HEK293 (cell line): ENCODE results near the gene SMTN.

Experiments used
- CTCF ChIA-PET: fragments of 350-600 bp; formaldehyde crosslinking; extraction: SDS; loops from one replicate; lab custom pipeline; 2021; ENCODE audit warnings: antibody characterized with exemption; lab: Yijun Ruan, JAX
- POLR2A ChIA-PET: fragments of 300-600 bp; formaldehyde crosslinking; extraction: SDS; loops from one replicate; lab custom pipeline; 2020; ENCODE audit warnings: antibody characterized with exemption, inconsistent platforms; lab: Yijun Ruan, JAX
- H3K27ac ChIP-seq: fragments of 200-500 bp; sonication (Bioruptor generic); 2 replicates; pipeline ENCODE4 v1.5.1; 2014; ENCODE audit warnings: low read depth, low read length, control low read depth, inconsistent platforms; ENCODE audit errors: extremely low read depth
- H3K36me3 ChIP-seq, 2 experiments: fragments of 200-500 bp in 1 of 2; sonication (Bioruptor generic) in 1 of 2; 1 replicate in 1 of 2; 2 replicates in 1 of 2; pipeline ENCODE4 v1.5.1; 2014 to 2017; ENCODE audit warnings: inconsistent platforms in 2 of 2, low read length in 2 of 2; ENCODE audit not compliant: control insufficient read depth in 2 of 2, insufficient read depth in 1 of 2
- H3K4me1 ChIP-seq: fragments of 200-500 bp; sonication (Bioruptor generic); 2 replicates; pipeline ENCODE4 v1.5.1; 2014; ENCODE audit warnings: mild to moderate bottlenecking, low read length, inconsistent platforms; ENCODE audit not compliant: control insufficient read depth, insufficient read depth
- H3K4me3 ChIP-seq: 2 replicates; pipeline ENCODE4 v1.5.1; 2011; ENCODE audit warnings: low read depth, mild to moderate bottlenecking, control low read depth, low read length, moderate library complexity
- H3K9me3 ChIP-seq: fragments of 200-500 bp; sonication (Bioruptor generic); 2 replicates; pipeline ENCODE4 v1.5.1; 2014; ENCODE audit warnings: low read depth, low read length, inconsistent platforms; ENCODE audit not compliant: control insufficient read depth, insufficient read depth
- FEZF1 ChIP-seq: fragments of 450-650 bp; formaldehyde crosslinking; IDR thresholded peaks from 2 replicates; pipeline ENCODE4 v1.5.1; 2016; ENCODE audit warnings: missing biosample characterization, missing genetic modification characterization
- HOXD13 ChIP-seq: sonication (generic); formaldehyde crosslinking; IDR thresholded peaks from 2 replicates; pipeline ENCODE4 v1.8.0; 2022; ENCODE audit warnings: missing genetic modification reagents, borderline replicate concordance
- KLF1 ChIP-seq: fragments of 450-650 bp; formaldehyde crosslinking; IDR thresholded peaks from 2 replicates; pipeline ENCODE4 v1.5.1; 2016; ENCODE audit warnings: missing biosample characterization, missing genetic modification characterization
- RBAK ChIP-seq: fragments of 450-650 bp; formaldehyde crosslinking; IDR thresholded peaks from 2 replicates; pipeline ENCODE4 v1.5.1; 2016; ENCODE audit warnings: missing biosample characterization, missing genetic modification characterization
- SCRT2 ChIP-seq: fragments of 450-650 bp; formaldehyde crosslinking; IDR thresholded peaks from 2 replicates; pipeline ENCODE4 v1.5.1; 2016; ENCODE audit warnings: missing biosample characterization, missing genetic modification characterization
- WT1 ChIP-seq: fragments of 450-650 bp; formaldehyde crosslinking; IDR thresholded peaks from 2 replicates; pipeline ENCODE4 v1.5.1; 2016; ENCODE audit warnings: missing biosample characterization, missing genetic modification characterization
- ZBTB1 ChIP-seq: fragments of 450-650 bp; formaldehyde crosslinking; IDR thresholded peaks from 2 replicates; pipeline ENCODE4 v1.5.1; 2016; ENCODE audit warnings: missing biosample characterization, missing genetic modification characterization
- ZBTB48 ChIP-seq: fragments of 450-650 bp; formaldehyde crosslinking; IDR thresholded peaks from 2 replicates; pipeline ENCODE4 v1.5.1; 2016; ENCODE audit warnings: missing biosample characterization, missing genetic modification characterization
- ZNF112 ChIP-seq: fragments of 450-650 bp; formaldehyde crosslinking; IDR thresholded peaks from 2 replicates; pipeline ENCODE4 v1.5.0; 2017; ENCODE audit warnings: missing biosample characterization, missing genetic modification characterization
- ZNF140 ChIP-seq: fragments of 450-650 bp; formaldehyde crosslinking; IDR thresholded peaks from 2 replicates; pipeline ENCODE4 v1.5.1; 2016; ENCODE audit warnings: missing biosample characterization, missing genetic modification characterization
- ZNF394 ChIP-seq: fragments of 450-650 bp; formaldehyde crosslinking; IDR thresholded peaks from 2 replicates; pipeline ENCODE4 v1.5.1; 2016; ENCODE audit warnings: missing biosample characterization, missing genetic modification characterization, mild to moderate bottlenecking, moderate library complexity, borderline replicate concordance
- ZNF521 ChIP-seq: fragments of 450-650 bp; formaldehyde crosslinking; IDR thresholded peaks from 2 replicates; pipeline ENCODE4 v1.5.1; 2017; ENCODE audit warnings: missing biosample characterization, mild to moderate bottlenecking, missing genetic modification characterization
- ZNF707 ChIP-seq: fragments of 450-650 bp; formaldehyde crosslinking; IDR thresholded peaks from 2 replicates; pipeline ENCODE4 v1.5.1; 2016; ENCODE audit warnings: missing biosample characterization, missing genetic modification characterization
- TF ChIP-seq, protein P1 (sequence below): fragments of 450-650 bp; formaldehyde crosslinking; IDR thresholded peaks from 2 replicates; pipeline ENCODE4 v1.5.1; 2017; ENCODE audit warnings: missing biosample characterization, missing genetic modification characterization
- TF ChIP-seq, protein P2 (sequence below): fragments of 450-650 bp; formaldehyde crosslinking; IDR thresholded peaks from 2 replicates; pipeline ENCODE4 v1.5.1; 2017; ENCODE audit warnings: missing biosample characterization, mild to moderate bottlenecking, missing genetic modification characterization, moderate library complexity
- TF ChIP-seq, protein P3 (sequence below): fragments of 450-650 bp; formaldehyde crosslinking; IDR thresholded peaks from 2 replicates; pipeline ENCODE4 v1.5.1; 2016; ENCODE audit warnings: missing biosample characterization, missing genetic modification characterization
- TF ChIP-seq, protein P4 (sequence below): fragments of 450-650 bp; formaldehyde crosslinking; IDR thresholded peaks from 2 replicates; pipeline ENCODE4 v1.5.1; 2017; ENCODE audit warnings: missing biosample characterization, missing genetic modification characterization
- TF ChIP-seq, protein P5 (sequence below): fragments of 450-650 bp; formaldehyde crosslinking; IDR thresholded peaks from 2 replicates; pipeline ENCODE4 v1.5.1; 2016; ENCODE audit warnings: missing biosample characterization, missing genetic modification characterization

The SMTN gene

DNA sequence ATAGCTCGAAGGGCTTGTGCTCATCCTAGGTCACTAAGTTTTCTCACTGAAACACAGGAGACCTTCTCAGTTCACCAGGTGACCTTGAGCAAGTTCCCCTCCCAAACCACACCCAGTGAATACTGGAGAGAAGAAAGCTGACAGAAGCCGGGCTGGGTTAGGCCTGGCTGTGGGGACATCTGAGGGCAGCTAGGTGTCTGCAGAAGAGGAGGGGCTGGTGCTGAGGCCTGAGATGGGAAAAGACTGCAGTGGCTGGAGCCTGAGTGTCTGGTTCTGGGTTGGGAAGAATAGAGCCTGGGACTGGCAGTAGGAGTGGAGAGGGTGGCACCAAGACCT, 41.0 kb downstream of the SMTN start:
- CTCF ChIA-PET: interaction anchor here (0.7 to 1.3 kb wide), 5 partner anchors 14 to 1816 kb away, joined by 3 to 5 read pairs (median 3); partner anchors contain the start of gene SELENOM

DNA sequence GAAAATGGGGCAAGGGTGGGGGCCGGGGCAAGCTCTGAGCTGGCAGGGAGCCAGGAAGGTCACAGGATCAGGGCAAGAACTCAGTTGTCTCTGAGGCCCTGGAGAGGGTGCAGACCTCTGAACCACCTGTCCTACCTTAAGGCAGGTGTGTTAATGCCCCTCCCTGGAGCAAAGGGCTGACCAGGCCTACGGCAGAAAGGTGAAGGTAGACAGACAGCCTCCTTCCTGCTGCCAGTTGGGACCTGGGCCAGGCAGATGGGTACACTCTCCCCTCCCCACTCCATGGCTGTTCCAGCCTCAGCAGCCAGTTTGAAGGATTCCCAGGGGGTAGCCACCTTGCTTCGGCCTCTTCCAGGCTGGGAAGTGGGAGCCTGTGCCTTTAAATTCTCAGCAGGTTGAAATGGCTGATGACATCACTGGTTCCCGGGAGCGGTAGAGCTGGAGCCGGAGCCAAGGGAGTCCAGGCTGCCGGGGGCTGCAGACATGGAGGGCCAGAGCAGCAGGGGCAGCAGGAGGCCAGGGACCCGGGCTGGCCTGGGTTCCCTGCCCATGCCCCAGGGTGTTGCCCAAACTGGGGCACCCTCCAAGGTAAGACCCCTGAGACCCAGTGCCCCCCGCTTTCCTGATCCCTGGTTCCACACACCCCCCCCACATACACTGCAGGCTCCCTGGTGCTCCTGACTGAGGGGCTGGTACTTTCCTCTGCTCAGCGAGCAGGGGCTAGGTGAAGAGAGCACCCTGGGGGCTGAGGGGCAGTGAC, 41.6 kb downstream of the SMTN start, which contains the start of gene INPP5J:
Gene INPP5J, plus strand, starts transcription at position 435 of the 760 bp plus-strand sequence. Its CDS starts 49 bp downstream, at position 484.
- CTCF ChIA-PET: interaction anchor here (1.2 to 1.3 kb wide), 3 partner anchors 15 to 28 kb away, joined by 3 to 5 read pairs (median 4); partner anchors contain the start of gene SELENOM
- Histone ChIP-seq H3K36me3 (no peaks in the 10 kb centered on the region), H3K27ac (no peak within 1 kb of the TSS; the same call in 1 of the 2 replicates)
- TF ChIP-seq ZBTB48 (tag by site-specific recombination) (peak; percentile 97), FEZF1 (tag by site-specific recombination) (no peak), ZNF394 (no peak), ZNF112 (no peak), ZNF707 (tag by site-specific recombination) (no peak), WT1 (tag by site-specific recombination) (no peak), ZNF140 (tag by site-specific recombination) (no peak), SCRT2 (tag by site-specific recombination) (no peak), HOXD13 (CRISPR knock-in tag) (no peak), RBAK (tag by site-specific recombination) (no peak)
- TF ChIP-seq, protein P1, sequence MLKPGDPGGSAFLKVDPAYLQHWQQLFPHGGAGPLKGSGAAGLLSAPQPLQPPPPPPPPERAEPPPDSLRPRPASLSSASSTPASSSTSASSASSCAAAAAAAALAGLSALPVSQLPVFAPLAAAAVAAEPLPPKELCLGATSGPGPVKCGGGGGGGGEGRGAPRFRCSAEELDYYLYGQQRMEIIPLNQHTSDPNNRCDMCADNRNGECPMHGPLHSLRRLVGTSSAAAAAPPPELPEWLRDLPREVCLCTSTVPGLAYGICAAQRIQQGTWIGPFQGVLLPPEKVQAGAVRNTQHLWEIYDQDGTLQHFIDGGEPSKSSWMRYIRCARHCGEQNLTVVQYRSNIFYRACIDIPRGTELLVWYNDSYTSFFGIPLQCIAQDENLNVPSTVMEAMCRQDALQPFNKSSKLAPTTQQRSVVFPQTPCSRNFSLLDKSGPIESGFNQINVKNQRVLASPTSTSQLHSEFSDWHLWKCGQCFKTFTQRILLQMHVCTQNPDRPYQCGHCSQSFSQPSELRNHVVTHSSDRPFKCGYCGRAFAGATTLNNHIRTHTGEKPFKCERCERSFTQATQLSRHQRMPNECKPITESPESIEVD (tag by site-specific recombination): no peak
- TF ChIP-seq, protein P2, sequence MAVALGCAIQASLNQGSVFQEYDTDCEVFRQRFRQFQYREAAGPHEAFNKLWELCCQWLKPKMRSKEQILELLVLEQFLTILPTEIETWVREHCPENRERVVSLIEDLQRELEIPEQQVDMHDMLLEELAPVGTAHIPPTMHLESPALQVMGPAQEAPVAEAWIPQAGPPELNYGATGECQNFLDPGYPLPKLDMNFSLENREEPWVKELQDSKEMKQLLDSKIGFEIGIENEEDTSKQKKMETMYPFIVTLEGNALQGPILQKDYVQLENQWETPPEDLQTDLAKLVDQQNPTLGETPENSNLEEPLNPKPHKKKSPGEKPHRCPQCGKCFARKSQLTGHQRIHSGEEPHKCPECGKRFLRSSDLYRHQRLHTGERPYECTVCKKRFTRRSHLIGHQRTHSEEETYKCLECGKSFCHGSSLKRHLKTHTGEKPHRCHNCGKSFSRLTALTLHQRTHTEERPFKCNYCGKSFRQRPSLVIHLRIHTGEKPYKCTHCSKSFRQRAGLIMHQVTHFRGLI: no peak
- TF ChIP-seq, protein P3, sequence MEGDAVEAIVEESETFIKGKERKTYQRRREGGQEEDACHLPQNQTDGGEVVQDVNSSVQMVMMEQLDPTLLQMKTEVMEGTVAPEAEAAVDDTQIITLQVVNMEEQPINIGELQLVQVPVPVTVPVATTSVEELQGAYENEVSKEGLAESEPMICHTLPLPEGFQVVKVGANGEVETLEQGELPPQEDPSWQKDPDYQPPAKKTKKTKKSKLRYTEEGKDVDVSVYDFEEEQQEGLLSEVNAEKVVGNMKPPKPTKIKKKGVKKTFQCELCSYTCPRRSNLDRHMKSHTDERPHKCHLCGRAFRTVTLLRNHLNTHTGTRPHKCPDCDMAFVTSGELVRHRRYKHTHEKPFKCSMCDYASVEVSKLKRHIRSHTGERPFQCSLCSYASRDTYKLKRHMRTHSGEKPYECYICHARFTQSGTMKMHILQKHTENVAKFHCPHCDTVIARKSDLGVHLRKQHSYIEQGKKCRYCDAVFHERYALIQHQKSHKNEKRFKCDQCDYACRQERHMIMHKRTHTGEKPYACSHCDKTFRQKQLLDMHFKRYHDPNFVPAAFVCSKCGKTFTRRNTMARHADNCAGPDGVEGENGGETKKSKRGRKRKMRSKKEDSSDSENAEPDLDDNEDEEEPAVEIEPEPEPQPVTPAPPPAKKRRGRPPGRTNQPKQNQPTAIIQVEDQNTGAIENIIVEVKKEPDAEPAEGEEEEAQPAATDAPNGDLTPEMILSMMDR (tag by site-specific recombination): no peak
- TF ChIP-seq, protein P4, sequence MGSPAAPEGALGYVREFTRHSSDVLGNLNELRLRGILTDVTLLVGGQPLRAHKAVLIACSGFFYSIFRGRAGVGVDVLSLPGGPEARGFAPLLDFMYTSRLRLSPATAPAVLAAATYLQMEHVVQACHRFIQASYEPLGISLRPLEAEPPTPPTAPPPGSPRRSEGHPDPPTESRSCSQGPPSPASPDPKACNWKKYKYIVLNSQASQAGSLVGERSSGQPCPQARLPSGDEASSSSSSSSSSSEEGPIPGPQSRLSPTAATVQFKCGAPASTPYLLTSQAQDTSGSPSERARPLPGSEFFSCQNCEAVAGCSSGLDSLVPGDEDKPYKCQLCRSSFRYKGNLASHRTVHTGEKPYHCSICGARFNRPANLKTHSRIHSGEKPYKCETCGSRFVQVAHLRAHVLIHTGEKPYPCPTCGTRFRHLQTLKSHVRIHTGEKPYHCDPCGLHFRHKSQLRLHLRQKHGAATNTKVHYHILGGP (tag by site-specific recombination): no peak

More for the DNA sequence above, 41.0 kb downstream of the SMTN start:
- TF ChIP-seq KLF1 (tag by site-specific recombination) (peak; percentile 56; the same call in 1 of the 2 replicates), ZBTB1 (tag by site-specific recombination) (no peak), ZNF521 (tag by site-specific recombination) (no peak)
- TF ChIP-seq, protein P5, sequence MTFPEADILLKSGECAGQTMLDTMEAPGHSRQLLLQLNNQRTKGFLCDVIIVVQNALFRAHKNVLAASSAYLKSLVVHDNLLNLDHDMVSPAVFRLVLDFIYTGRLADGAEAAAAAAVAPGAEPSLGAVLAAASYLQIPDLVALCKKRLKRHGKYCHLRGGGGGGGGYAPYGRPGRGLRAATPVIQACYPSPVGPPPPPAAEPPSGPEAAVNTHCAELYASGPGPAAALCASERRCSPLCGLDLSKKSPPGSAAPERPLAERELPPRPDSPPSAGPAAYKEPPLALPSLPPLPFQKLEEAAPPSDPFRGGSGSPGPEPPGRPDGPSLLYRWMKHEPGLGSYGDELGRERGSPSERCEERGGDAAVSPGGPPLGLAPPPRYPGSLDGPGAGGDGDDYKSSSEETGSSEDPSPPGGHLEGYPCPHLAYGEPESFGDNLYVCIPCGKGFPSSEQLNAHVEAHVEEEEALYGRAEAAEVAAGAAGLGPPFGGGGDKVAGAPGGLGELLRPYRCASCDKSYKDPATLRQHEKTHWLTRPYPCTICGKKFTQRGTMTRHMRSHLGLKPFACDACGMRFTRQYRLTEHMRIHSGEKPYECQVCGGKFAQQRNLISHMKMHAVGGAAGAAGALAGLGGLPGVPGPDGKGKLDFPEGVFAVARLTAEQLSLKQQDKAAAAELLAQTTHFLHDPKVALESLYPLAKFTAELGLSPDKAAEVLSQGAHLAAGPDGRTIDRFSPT (tag by site-specific recombination): 0 out of 2 replicates have a peak, but pooled peaks have one; percentile 40
- Histone ChIP-seq H3K4me3 (no peak overlapping the region), H3K9me3 (no peaks in the 10 kb centered on the region), H3K36me3 (no peaks in the 10 kb centered on the region), H3K27ac (no peak overlapping the region; the same call in 1 of the 2 replicates), H3K4me1 (0 out of 2 replicates have a peak, but pooled peaks cover 2% of the 10 kb centered on the region)
- POLR2A ChIA-PET: interaction anchor here (0.6 to 1.5 kb wide), 7 partner anchors 14 to 698 kb away, joined by 3 to 7 read pairs (median 5); partner anchors contain the start of genes LIMK2, MORC2, RNF185 and SELENOM

More for the DNA sequence above, 41.6 kb downstream of the SMTN start, which contains the start of gene INPP5J:
- POLR2A ChIA-PET: interaction anchor here (0.6 to 1.5 kb wide), 7 partner anchors 13 to 699 kb away, joined by 3 to 7 read pairs (median 5); partner anchors contain the start of genes LIMK2, MORC2, RNF185 and SELENOM
- Histone ChIP-seq H3K9me3 (no peaks in the 10 kb centered on the region), H3K4me3 (peak within 1 kb of the TSS; percentile 59), H3K4me1 (0 out of 2 replicates have a peak, but pooled peaks cover 2% of the 10 kb centered on the region)
